ENCODE data around the gene GNAI2. TPM values are rescaled to one million over a fixed set of nuclear protein-coding genes. Genes with fewer than 3 reads are reported as not detected.

Gene GNAI2
- total RNA-seq, 1 donor from 2014 or later = 97.9 TPM

DNA sequence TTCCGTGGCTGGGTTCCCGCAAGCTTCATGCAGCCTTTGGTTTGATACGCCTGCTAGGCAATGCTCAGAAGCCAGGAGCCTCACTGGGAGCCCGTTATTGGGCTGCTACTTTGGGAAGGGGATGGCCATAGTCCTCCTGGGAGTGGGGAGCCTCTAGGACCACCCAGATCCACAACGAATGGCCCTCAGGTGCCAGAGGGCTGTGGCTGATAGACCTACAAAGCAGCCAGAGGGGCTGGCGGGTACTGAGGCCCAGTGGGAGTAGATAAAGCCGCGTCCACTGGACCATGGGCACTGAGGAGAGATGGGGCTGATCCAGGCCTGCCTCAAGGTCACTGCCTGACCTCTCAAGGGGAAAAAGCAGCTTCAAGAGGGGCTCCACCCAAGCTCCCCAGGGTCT is 43.9 kb upstream of the GNAI2 start:
- Histone ChIP-seq H3K27me3 (ENCODE audit: control insufficient read depth, insufficient read depth, low read length) (peaks cover 18% of the 10 kb centered on the region), H3K36me3 (ENCODE audit: control insufficient read depth, insufficient read depth, low read length) (peaks cover 3% of the 10 kb centered on the region), H3K4me3 (ENCODE audit: low read depth, low read length) (no peak overlapping the region)
- TF ChIP-seq, protein P1, sequence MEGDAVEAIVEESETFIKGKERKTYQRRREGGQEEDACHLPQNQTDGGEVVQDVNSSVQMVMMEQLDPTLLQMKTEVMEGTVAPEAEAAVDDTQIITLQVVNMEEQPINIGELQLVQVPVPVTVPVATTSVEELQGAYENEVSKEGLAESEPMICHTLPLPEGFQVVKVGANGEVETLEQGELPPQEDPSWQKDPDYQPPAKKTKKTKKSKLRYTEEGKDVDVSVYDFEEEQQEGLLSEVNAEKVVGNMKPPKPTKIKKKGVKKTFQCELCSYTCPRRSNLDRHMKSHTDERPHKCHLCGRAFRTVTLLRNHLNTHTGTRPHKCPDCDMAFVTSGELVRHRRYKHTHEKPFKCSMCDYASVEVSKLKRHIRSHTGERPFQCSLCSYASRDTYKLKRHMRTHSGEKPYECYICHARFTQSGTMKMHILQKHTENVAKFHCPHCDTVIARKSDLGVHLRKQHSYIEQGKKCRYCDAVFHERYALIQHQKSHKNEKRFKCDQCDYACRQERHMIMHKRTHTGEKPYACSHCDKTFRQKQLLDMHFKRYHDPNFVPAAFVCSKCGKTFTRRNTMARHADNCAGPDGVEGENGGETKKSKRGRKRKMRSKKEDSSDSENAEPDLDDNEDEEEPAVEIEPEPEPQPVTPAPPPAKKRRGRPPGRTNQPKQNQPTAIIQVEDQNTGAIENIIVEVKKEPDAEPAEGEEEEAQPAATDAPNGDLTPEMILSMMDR (IDR thresholded peaks at IDR 0.05; ENCODE audit: insufficient read depth, low read length, severe bottlenecking) = no peak
- no peak for FAIRE-seq
- no peak for DNase-seq (ENCODE audit: low read depth)

DNA sequence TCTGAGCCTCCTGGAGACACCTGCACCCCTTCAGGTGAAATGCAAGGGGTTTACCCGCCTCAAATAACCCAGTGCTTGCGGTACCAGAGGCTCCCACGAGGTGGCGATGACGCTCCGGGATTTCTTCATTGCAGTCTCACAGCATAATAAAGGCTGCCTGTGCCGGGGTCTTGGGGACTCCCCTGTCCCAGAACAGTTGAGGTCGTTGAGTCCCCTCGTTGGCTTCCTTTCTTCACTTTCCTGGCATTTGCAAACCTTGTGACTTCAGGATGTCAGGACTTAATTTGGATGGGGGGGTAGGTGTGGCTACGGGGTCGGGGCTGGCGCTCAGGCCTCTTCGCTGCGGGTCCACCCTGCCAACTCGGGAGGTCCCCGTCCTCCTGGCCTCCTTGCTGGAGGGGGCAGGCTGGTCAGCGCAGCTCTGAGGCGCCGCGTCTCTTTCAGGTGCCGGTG is 43.3 kb upstream of the GNAI2 start:
- DNase-seq (ENCODE audit: low read depth) (peak; percentile 63), FAIRE-seq (no peak)
- TF ChIP-seq, protein P1 (IDR thresholded peaks at IDR 0.05; ENCODE audit: insufficient read depth, low read length, severe bottlenecking) = peak; percentile 92
- Histone ChIP-seq H3K4me3 (ENCODE audit: low read depth, low read length) (no peak overlapping the region), H3K36me3 (ENCODE audit: control insufficient read depth, insufficient read depth, low read length) (peaks cover 2% of the 10 kb centered on the region), H3K27me3 (ENCODE audit: control insufficient read depth, insufficient read depth, low read length) (peaks cover 18% of the 10 kb centered on the region)

DNA sequence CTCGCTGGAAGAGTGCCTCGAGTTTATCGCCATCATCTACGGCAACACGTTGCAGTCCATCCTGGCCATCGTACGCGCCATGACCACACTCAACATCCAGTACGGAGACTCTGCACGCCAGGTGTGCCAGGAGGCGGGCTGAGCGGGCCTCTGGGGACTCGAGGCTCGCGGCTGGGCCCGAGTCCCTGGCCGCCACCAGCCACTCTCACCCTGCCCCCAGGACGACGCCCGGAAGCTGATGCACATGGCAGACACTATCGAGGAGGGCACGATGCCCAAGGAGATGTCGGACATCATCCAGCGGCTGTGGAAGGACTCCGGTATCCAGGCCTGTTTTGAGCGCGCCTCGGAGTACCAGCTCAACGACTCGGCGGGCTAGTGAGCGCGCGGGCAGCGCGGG is 42.7 kb upstream of the GNAI2 start:
- no peaks in the 10 kb centered on the region for H3K36me3 ChIP-seq (ENCODE audit: control insufficient read depth, insufficient read depth, low read length)
- DNase-seq (ENCODE audit: low read depth) = no peak
- FAIRE-seq = no peak
- TF ChIP-seq, protein P1 (IDR thresholded peaks at IDR 0.05; ENCODE audit: insufficient read depth, low read length, severe bottlenecking) = no peak
- no peak overlapping the region for H3K4me3 ChIP-seq (ENCODE audit: low read depth, low read length)
- peaks cover 18% of the 10 kb centered on the region for H3K27me3 ChIP-seq (ENCODE audit: control insufficient read depth, insufficient read depth, low read length)

DNA sequence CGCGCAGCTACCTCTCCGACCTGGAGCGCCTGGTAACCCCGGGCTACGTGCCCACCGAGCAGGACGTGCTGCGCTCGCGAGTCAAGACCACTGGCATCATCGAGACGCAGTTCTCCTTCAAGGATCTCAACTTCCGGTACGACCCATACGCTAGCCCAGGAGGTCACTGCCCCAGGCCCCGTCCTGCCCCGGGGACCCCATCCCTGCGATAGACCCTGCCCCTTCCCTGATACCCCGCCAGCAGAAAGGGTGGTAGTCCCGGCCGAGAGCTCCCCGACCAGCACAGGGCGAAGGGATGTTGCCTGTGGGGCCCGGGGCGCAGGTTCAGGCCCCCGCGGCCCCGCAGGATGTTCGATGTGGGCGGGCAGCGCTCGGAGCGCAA is 42.3 kb upstream of the GNAI2 start:
- FAIRE-seq (no peak), DNase-seq (ENCODE audit: low read depth) (no peak)
- no peak overlapping the region for H3K4me3 ChIP-seq (ENCODE audit: low read depth, low read length)
- H3K36me3 ChIP-seq (ENCODE audit: control insufficient read depth, insufficient read depth, low read length) = no peaks in the 10 kb centered on the region
- peaks cover 18% of the 10 kb centered on the region for H3K27me3 ChIP-seq (ENCODE audit: control insufficient read depth, insufficient read depth, low read length)
- TF ChIP-seq, protein P1 (IDR thresholded peaks at IDR 0.05; ENCODE audit: insufficient read depth, low read length, severe bottlenecking) = no peak

DNA sequence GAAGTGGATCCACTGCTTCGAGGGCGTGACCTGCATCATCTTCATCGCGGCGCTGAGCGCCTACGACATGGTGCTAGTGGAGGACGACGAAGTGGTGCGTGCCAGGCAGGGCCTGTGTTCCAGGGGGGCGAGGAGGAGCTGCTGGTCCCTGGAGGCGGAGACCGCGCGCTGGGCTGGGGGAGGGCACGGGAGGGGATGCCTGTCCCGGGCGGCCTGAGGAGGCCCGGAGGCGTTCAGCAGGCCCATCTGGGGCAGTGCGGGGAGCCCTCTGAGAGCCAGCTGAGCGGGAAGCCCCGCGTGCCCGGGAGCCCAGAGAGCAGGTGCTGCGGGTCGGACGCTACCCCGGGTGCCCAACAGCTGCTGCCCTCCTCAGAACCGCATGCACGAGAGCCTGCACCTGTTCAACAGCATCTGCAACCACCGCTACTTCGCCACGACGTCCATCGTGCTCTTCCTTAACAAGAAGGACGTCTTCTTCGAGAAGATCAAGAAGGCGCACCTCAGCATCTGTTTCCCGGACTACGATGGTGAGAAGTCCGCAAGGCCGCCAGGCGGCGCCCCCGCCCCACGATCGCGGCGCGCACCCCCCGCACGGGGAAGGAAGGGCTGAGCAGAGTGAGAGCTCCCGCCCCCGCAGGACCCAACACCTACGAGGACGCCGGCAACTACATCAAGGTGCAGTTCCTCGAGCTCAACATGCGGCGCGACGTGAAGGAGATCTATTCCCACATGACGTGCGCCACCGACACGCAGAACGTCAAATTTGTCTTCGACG is 41.7 kb upstream of the GNAI2 start:
- FAIRE-seq = no peak
- no peaks in the 10 kb centered on the region for H3K36me3 ChIP-seq (ENCODE audit: control insufficient read depth, insufficient read depth, low read length)
- TF ChIP-seq, protein P1 (IDR thresholded peaks at IDR 0.05; ENCODE audit: insufficient read depth, low read length, severe bottlenecking) = peak; percentile 89
- H3K27me3 ChIP-seq (ENCODE audit: control insufficient read depth, insufficient read depth, low read length) = peaks cover 18% of the 10 kb centered on the region
- no peak overlapping the region for H3K4me3 ChIP-seq (ENCODE audit: low read depth, low read length)
- peak; percentile 46 for DNase-seq (ENCODE audit: low read depth)
